Stromal cell of bone marrow (primary cell): Measurements from ENCODE around the gene SLC15A1.
"Not testable (repeated sequence)": the region's sequence is repeated elsewhere in the genome, so short reads cannot be mapped to it uniquely, and the experiment has no call there.

Experiments
- DNase-seq: peaks from one replicate; pipeline ENCODE4 v3.0.0-alpha.2; 2012; ENCODE audit warnings: low read depth

The SLC15A1 gene

GRCh38 chr13:98781045-98781444 lies 28.6 kb upstream of the SLC15A1 start:
- DNase-seq: no peak

- DNase-seq: no peak
These were observed 28.0 kb upstream of the SLC15A1 start for GRCh38 chr13:98780451-98780850.

GRCh38 chr13:98779695-98780094 lies 27.2 kb upstream of the SLC15A1 start:
- no peak for DNase-seq

- DNase-seq: no peak
These were observed 26.3 kb upstream of the SLC15A1 start for GRCh38 chr13:98778749-98779148.

GRCh38 chr13:98776644-98777043 lies 24.2 kb upstream of the SLC15A1 start:
- no peak for DNase-seq

- no peak for DNase-seq
These were observed 23.5 kb upstream of the SLC15A1 start for GRCh38 chr13:98775844-98776598.

- DNase-seq: no peak
These were observed 22.9 kb upstream of the SLC15A1 start for GRCh38 chr13:98775386-98775785.

GRCh38 chr13:98774776-98775175 lies 22.3 kb upstream of the SLC15A1 start:
- no peak for DNase-seq

GRCh38 chr13:98773921-98774320 lies 21.4 kb upstream of the SLC15A1 start:
- DNase-seq: no peak

- no peak for DNase-seq
These were observed 20.5 kb upstream of the SLC15A1 start for GRCh38 chr13:98772794-98773452.

GRCh38 chr13:98771838-98772611 lies 19.6 kb upstream of the SLC15A1 start:
- DNase-seq: no peak

- no peak for DNase-seq
These were observed 17.3 kb upstream of the SLC15A1 start for GRCh38 chr13:98769736-98770135.

GRCh38 chr13:98768522-98768921 lies 16.1 kb upstream of the SLC15A1 start:
- DNase-seq: no peak

GRCh38 chr13:98766697-98767096 lies 14.2 kb upstream of the SLC15A1 start:
- no peak for DNase-seq

GRCh38 chr13:98765996-98766519 lies 13.6 kb upstream of the SLC15A1 start:
- DNase-seq: no peak

- no peak for DNase-seq
These were observed 9.6 kb upstream of the SLC15A1 start for GRCh38 chr13:98761986-98762616.

GRCh38 chr13:98761126-98761985 lies 8.9 kb upstream of the SLC15A1 start:
- peak; percentile 38 for DNase-seq

- DNase-seq: no peak
These were observed 3.3 kb upstream of the SLC15A1 start for GRCh38 chr13:98755729-98756128.

GRCh38 chr13:98755116-98755515 lies 2.6 kb upstream of the SLC15A1 start:
- DNase-seq: no peak

GRCh38 chr13:98754468-98754867 lies 2.0 kb upstream of the SLC15A1 start:
- DNase-seq: not testable (repeated sequence)

GRCh38 chr13:98751861-98752466 lies 508 bp downstream of the SLC15A1 start:
- peak; percentile 25 for DNase-seq
